DOHH2 (cell line): ENCODE results near the gene TMSB10.

Source experiments
- H3F3A ChIP-seq: fragments of 200-600 bp; sonication (generic), shearing (Covaris generic); 2 replicates; pipeline ENCODE4 v1.6.0; 2016; ENCODE audit warnings: antibody characterized with exemption, mild to moderate bottlenecking; ENCODE audit not compliant: control insufficient read depth, insufficient read depth
- H3K27ac ChIP-seq: fragments of 200-600 bp; sonication (generic); 2 replicates; pipeline ENCODE4 v1.5.1; 2014; ENCODE audit warnings: low read depth, mild to moderate bottlenecking, low read length, moderate library complexity
- H3K27me3 ChIP-seq: fragments of 200-600 bp; sonication (generic); 2 replicates; pipeline ENCODE4 v1.6.1; 2014; ENCODE audit warnings: mild to moderate bottlenecking, low read length, mixed read lengths; ENCODE audit not compliant: control insufficient read depth
- H3K36me3 ChIP-seq: fragments of 200-600 bp; sonication (generic); 2 replicates; pipeline ENCODE4 v1.6.1; 2014; ENCODE audit warnings: mild to moderate bottlenecking, low read length, moderate library complexity, mixed read lengths; ENCODE audit not compliant: control insufficient read depth
- H3K4me1 ChIP-seq: fragments of 200-600 bp; sonication (generic); 2 replicates; pipeline ENCODE4 v1.6.1; 2014; ENCODE audit warnings: mild to moderate bottlenecking, low read length, mixed read lengths; ENCODE audit not compliant: control insufficient read depth
- H3K4me2 ChIP-seq: fragments of 200-600 bp; sonication (generic); 2 replicates; pipeline ENCODE4 v1.6.0; 2014; ENCODE audit warnings: mild to moderate bottlenecking, low read length, moderate library complexity
- H3K4me3 ChIP-seq: fragments of 200-600 bp; sonication (generic); 2 replicates; pipeline ENCODE4 v1.5.1; 2014; ENCODE audit warnings: mild to moderate bottlenecking, low read length, mixed read lengths
- H3K79me2 ChIP-seq: fragments of 200-600 bp; sonication (generic); 2 replicates; pipeline ENCODE4 v1.6.1; 2014; ENCODE audit warnings: mild to moderate bottlenecking, low read length, mixed read lengths; ENCODE audit not compliant: control insufficient read depth
- H3K9me2 ChIP-seq: fragments of 200-600 bp; sonication (generic); replicated peaks from 2 replicates; pipeline ENCODE4 v1.6.1; 2014; ENCODE audit warnings: mild to moderate bottlenecking, low read length, mixed read lengths; ENCODE audit not compliant: control insufficient read depth
- H3K9me3 ChIP-seq: fragments of 200-600 bp; sonication (generic); 2 replicates; pipeline ENCODE4 v1.6.1; 2014; ENCODE audit warnings: antibody characterized with exemption, low read length, mixed read lengths; ENCODE audit not compliant: control insufficient read depth, insufficient read depth
- H4K20me1 ChIP-seq: fragments of 200-600 bp; sonication (generic); 2 replicates; pipeline ENCODE4 v1.6.0; 2014; ENCODE audit warnings: low read depth, mild to moderate bottlenecking, antibody characterized with exemption, low read length, moderate library complexity; ENCODE audit not compliant: control insufficient read depth, insufficient read depth
- EZH2phosphoT487 ChIP-seq: fragments of 200-600 bp; sonication (generic); IDR thresholded peaks from 2 replicates; pipeline ENCODE4 v1.6.1; 2017; ENCODE audit warnings: borderline replicate concordance, mild to moderate bottlenecking, antibody characterized with exemption, low read length, moderate library complexity, mixed read lengths
- TF ChIP-seq, protein P1 (sequence below): fragments of 200-600 bp; sonication (generic); IDR thresholded peaks from one replicate; pipeline ENCODE4 v1.5.1; 2014; ENCODE audit warnings: antibody characterized with exemption, mild to moderate bottlenecking, low read depth, low read length; ENCODE audit not compliant: poor library complexity, severe bottlenecking

TMSB10 gene

DNA sequence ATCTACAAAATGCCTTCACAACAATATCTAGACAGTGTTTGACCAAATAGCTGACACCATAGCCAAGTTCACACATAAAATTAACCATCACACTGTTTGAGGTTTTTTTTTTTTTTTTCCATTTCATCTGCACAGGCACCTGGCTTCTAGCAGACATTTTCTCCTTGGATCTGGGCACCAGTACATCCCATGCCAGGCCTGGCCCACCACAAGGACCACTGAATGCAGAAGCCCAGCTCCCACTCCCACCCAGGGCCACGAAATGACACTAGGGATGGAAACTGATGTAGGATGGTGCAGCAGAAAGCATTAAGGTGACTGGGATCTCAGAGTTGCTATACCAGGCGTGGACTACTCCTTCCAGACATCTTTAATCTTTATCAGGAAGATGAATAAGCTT lies 13.0 kb downstream of the TMSB10 start:
- Histone ChIP-seq H3K4me1 (peaks cover 45% of the 10 kb centered on the region), H3K27ac (peak overlapping the region; percentile 92)
- no peak for TF ChIP-seq EZH2phosphoT487
- TF ChIP-seq, protein P1, sequence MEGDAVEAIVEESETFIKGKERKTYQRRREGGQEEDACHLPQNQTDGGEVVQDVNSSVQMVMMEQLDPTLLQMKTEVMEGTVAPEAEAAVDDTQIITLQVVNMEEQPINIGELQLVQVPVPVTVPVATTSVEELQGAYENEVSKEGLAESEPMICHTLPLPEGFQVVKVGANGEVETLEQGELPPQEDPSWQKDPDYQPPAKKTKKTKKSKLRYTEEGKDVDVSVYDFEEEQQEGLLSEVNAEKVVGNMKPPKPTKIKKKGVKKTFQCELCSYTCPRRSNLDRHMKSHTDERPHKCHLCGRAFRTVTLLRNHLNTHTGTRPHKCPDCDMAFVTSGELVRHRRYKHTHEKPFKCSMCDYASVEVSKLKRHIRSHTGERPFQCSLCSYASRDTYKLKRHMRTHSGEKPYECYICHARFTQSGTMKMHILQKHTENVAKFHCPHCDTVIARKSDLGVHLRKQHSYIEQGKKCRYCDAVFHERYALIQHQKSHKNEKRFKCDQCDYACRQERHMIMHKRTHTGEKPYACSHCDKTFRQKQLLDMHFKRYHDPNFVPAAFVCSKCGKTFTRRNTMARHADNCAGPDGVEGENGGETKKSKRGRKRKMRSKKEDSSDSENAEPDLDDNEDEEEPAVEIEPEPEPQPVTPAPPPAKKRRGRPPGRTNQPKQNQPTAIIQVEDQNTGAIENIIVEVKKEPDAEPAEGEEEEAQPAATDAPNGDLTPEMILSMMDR: no peak

DNA sequence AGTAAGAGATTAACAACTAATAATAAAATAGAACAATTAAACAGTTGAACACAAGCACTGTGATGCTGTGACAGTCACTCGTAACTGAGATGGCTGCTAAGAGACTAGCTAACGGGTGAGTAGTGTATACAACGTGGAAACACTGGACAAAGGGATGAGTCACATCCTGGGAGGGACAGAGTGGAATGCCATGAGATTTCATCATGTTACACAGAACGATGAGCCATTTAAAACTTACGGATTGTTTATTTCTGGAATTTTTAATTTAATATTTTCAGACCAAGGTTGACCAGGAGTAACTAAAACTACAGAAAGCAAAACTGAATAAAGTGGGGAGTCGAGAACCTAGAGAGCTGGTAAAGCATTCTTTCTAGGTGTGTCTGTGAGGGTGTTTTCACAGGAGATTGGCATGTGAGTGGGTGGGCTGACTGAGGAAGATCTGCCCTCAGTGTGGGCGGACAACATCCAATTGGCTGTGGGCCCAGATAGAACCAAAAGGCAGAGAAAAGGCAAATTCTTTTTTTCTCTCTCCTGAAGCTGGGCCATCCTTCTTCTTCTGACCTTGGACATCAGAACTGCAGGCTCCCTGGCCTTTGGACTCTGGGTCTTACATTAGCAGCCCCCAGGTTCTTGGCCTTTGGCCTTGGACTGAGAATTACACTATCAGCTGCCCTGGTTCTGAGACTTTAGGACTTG lies 14.6 kb downstream of the TMSB10 start:
- no peaks in the 10 kb centered on the region for H4K20me1 ChIP-seq
- H3K9me3 ChIP-seq: peaks cover 3% of the 10 kb centered on the region; the same call in 1 of the 2 replicates
- peaks cover 14% of the 10 kb centered on the region for H3F3A ChIP-seq
- no peaks in the 10 kb centered on the region; the same call in 1 of the 2 replicates for H3K9me2 ChIP-seq
- peak overlapping the region; percentile 56 for H3K4me3 ChIP-seq
- peaks cover 61% of the 10 kb centered on the region for H3K4me1 ChIP-seq
- H3K27ac ChIP-seq: peak overlapping the region; percentile 92
- no peaks in the 10 kb centered on the region for H3K27me3 ChIP-seq
- no peak for TF ChIP-seq EZH2phosphoT487
- TF ChIP-seq, protein P1: no peak
- H3K4me2 ChIP-seq: peak overlapping the region; percentile 69
- H3K79me2 ChIP-seq: no peaks in the 10 kb centered on the region
- H3K36me3 ChIP-seq: no peaks in the 10 kb centered on the region

More for the DNA sequence above, 13.0 kb downstream of the TMSB10 start:
- H3K9me2 ChIP-seq: no peaks in the 10 kb centered on the region; the same call in 1 of the 2 replicates
- no peaks in the 10 kb centered on the region for H3K27me3 ChIP-seq
- peak overlapping the region; percentile 56 for H3K4me3 ChIP-seq
- H3K36me3 ChIP-seq: no peaks in the 10 kb centered on the region
- H3K79me2 ChIP-seq: no peaks in the 10 kb centered on the region
- H3F3A ChIP-seq: peaks cover 6% of the 10 kb centered on the region; the same call in 1 of the 2 replicates
- no peaks in the 10 kb centered on the region for H4K20me1 ChIP-seq
- H3K4me2 ChIP-seq: peak overlapping the region; percentile 69
- H3K9me3 ChIP-seq: no peaks in the 10 kb centered on the region

DNA sequence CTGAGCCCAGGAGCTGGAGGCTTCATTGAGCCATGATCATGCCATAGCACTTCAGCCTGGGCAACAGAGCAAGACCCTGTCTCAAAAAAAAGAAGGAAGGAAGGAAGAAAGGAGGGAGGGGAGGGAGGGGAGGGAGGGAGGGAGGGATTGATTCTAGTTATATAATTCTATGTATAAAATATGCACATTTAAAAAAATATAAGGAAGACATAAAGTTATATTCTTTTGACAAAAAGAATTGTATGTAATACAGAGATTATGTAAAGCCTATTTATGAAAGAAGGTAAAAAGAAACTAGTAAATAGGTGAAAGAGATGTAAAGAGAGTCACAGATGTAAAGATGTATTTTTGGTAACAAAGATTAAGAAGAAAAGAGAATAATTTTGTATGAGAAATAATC lies 17.6 kb downstream of the TMSB10 start:
- Histone ChIP-seq H3K36me3 (peaks cover 3% of the 10 kb centered on the region; the same call in 1 of the 2 replicates), H3K4me3 (no peak overlapping the region), H3K9me2 (no peaks in the 10 kb centered on the region), H3F3A (peaks cover 22% of the 10 kb centered on the region), H3K79me2 (peaks cover 7% of the 10 kb centered on the region), H3K4me1 (peaks cover 84% of the 10 kb centered on the region), H3K27ac (no peak overlapping the region), H3K9me3 (peaks cover 4% of the 10 kb centered on the region; the same call in 1 of the 2 replicates), H3K27me3 (no peaks in the 10 kb centered on the region), H4K20me1 (no peaks in the 10 kb centered on the region), H3K4me2 (no peak overlapping the region)
- TF ChIP-seq, protein P1: no peak
- no peak for TF ChIP-seq EZH2phosphoT487
